DOHH2 (cell line): ENCODE data around the gene SLFN5.

Source experiments
- H3F3A ChIP-seq: fragments of 200-600 bp; sonication (generic), shearing (Covaris generic); 2 replicates; pipeline ENCODE4 v1.6.0; 2016; ENCODE audit warnings: antibody characterized with exemption, mild to moderate bottlenecking; ENCODE audit not compliant: control insufficient read depth, insufficient read depth
- H3K27ac ChIP-seq: fragments of 200-600 bp; sonication (generic); 2 replicates; pipeline ENCODE4 v1.5.1; 2014; ENCODE audit warnings: low read depth, mild to moderate bottlenecking, low read length, moderate library complexity
- H3K27me3 ChIP-seq: fragments of 200-600 bp; sonication (generic); 2 replicates; pipeline ENCODE4 v1.6.1; 2014; ENCODE audit warnings: mild to moderate bottlenecking, low read length, mixed read lengths; ENCODE audit not compliant: control insufficient read depth
- H3K36me3 ChIP-seq: fragments of 200-600 bp; sonication (generic); 2 replicates; pipeline ENCODE4 v1.6.1; 2014; ENCODE audit warnings: mild to moderate bottlenecking, low read length, moderate library complexity, mixed read lengths; ENCODE audit not compliant: control insufficient read depth
- H3K4me1 ChIP-seq: fragments of 200-600 bp; sonication (generic); 2 replicates; pipeline ENCODE4 v1.6.1; 2014; ENCODE audit warnings: mild to moderate bottlenecking, low read length, mixed read lengths; ENCODE audit not compliant: control insufficient read depth
- H3K4me2 ChIP-seq: fragments of 200-600 bp; sonication (generic); 2 replicates; pipeline ENCODE4 v1.6.0; 2014; ENCODE audit warnings: mild to moderate bottlenecking, low read length, moderate library complexity
- H3K4me3 ChIP-seq: fragments of 200-600 bp; sonication (generic); 2 replicates; pipeline ENCODE4 v1.5.1; 2014; ENCODE audit warnings: mild to moderate bottlenecking, low read length, mixed read lengths
- H3K79me2 ChIP-seq: fragments of 200-600 bp; sonication (generic); 2 replicates; pipeline ENCODE4 v1.6.1; 2014; ENCODE audit warnings: mild to moderate bottlenecking, low read length, mixed read lengths; ENCODE audit not compliant: control insufficient read depth
- H3K9me2 ChIP-seq: fragments of 200-600 bp; sonication (generic); replicated peaks from 2 replicates; pipeline ENCODE4 v1.6.1; 2014; ENCODE audit warnings: mild to moderate bottlenecking, low read length, mixed read lengths; ENCODE audit not compliant: control insufficient read depth
- H3K9me3 ChIP-seq: fragments of 200-600 bp; sonication (generic); 2 replicates; pipeline ENCODE4 v1.6.1; 2014; ENCODE audit warnings: antibody characterized with exemption, low read length, mixed read lengths; ENCODE audit not compliant: control insufficient read depth, insufficient read depth
- H4K20me1 ChIP-seq: fragments of 200-600 bp; sonication (generic); 2 replicates; pipeline ENCODE4 v1.6.0; 2014; ENCODE audit warnings: low read depth, mild to moderate bottlenecking, antibody characterized with exemption, low read length, moderate library complexity; ENCODE audit not compliant: control insufficient read depth, insufficient read depth
- EZH2phosphoT487 ChIP-seq: fragments of 200-600 bp; sonication (generic); IDR thresholded peaks from 2 replicates; pipeline ENCODE4 v1.6.1; 2017; ENCODE audit warnings: borderline replicate concordance, mild to moderate bottlenecking, antibody characterized with exemption, low read length, moderate library complexity, mixed read lengths
- TF ChIP-seq, protein P1 (sequence below): fragments of 200-600 bp; sonication (generic); IDR thresholded peaks from one replicate; pipeline ENCODE4 v1.5.1; 2014; ENCODE audit warnings: antibody characterized with exemption, mild to moderate bottlenecking, low read depth, low read length; ENCODE audit not compliant: poor library complexity, severe bottlenecking

Gene SLFN5

GRCh38 chr17:35312346-35312745 lies 69.5 kb downstream of the SLFN5 start:
- H3K4me3 ChIP-seq = no peak overlapping the region
- H4K20me1 ChIP-seq = no peaks in the 10 kb centered on the region
- no peaks in the 10 kb centered on the region for H3K36me3 ChIP-seq
- H3K9me2 ChIP-seq = no peaks in the 10 kb centered on the region
- H3F3A ChIP-seq = no peaks in the 10 kb centered on the region
- peaks cover 4% of the 10 kb centered on the region for H3K4me1 ChIP-seq
- H3K79me2 ChIP-seq = no peaks in the 10 kb centered on the region
- H3K27me3 ChIP-seq = peaks cover 2% of the 10 kb centered on the region; the same call in 1 of the 2 replicates
- H3K27ac ChIP-seq = no peak overlapping the region
- TF ChIP-seq, protein P1, sequence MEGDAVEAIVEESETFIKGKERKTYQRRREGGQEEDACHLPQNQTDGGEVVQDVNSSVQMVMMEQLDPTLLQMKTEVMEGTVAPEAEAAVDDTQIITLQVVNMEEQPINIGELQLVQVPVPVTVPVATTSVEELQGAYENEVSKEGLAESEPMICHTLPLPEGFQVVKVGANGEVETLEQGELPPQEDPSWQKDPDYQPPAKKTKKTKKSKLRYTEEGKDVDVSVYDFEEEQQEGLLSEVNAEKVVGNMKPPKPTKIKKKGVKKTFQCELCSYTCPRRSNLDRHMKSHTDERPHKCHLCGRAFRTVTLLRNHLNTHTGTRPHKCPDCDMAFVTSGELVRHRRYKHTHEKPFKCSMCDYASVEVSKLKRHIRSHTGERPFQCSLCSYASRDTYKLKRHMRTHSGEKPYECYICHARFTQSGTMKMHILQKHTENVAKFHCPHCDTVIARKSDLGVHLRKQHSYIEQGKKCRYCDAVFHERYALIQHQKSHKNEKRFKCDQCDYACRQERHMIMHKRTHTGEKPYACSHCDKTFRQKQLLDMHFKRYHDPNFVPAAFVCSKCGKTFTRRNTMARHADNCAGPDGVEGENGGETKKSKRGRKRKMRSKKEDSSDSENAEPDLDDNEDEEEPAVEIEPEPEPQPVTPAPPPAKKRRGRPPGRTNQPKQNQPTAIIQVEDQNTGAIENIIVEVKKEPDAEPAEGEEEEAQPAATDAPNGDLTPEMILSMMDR = no peak
- no peak for TF ChIP-seq EZH2phosphoT487
- H3K4me2 ChIP-seq = no peak overlapping the region
- H3K9me3 ChIP-seq = no peaks in the 10 kb centered on the region

DNA sequence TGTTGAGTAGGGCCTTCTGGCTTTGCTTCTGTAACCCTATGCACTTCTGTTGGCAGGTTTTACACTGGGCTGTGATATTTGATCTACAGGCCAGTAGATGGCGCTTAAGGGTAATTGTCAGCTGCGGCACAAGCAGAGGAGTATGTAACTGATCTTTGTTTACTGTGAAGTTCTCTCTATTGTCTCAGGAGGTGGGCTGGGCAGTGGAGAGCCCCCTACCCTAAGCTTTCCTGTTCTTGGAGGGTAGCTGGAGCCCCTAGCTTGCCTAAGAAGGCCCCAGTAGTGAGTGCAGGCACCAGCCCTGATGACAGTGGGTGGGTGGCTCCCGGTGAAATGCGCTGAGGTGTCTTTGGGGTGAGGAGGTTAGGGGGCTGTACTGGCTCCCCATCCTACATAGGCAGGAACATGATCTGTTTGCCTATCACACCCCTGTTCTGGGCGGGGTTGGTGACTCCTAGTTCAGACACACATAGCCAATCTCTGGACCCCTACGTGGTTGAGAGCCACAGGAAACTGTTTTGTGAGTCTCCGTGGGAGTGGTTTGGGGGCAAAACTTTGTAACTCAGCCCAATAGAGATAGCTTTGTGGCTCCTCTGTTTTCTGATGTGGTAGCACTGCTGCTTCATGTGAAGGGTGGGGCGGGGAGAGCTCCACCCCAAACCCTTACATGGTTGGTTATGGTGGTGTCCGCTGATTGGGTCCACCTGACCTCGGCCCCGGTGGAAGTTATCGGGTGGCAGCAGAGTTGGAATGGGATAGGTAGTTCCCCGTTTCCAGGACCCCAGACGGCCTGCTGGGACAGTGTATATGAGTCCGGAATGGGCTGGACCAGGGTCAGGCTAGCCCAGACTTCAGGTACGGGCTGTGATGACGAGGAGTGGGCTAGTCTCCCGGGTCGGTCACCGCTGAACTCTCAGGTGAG lies 70.2 kb downstream of the SLFN5 start:
- Histone ChIP-seq H3K27ac (no peak overlapping the region), H3K4me3 (no peak overlapping the region), H3K9me3 (no peaks in the 10 kb centered on the region), H3K9me2 (no peaks in the 10 kb centered on the region), H3K36me3 (no peaks in the 10 kb centered on the region), H3F3A (no peaks in the 10 kb centered on the region), H4K20me1 (no peaks in the 10 kb centered on the region), H3K79me2 (no peaks in the 10 kb centered on the region), H3K4me2 (peak overlapping the region; percentile 22; the same call in 1 of the 2 replicates), H3K4me1 (peaks cover 4% of the 10 kb centered on the region), H3K27me3 (peaks cover 2% of the 10 kb centered on the region; the same call in 1 of the 2 replicates)
- TF ChIP-seq, protein P1 = peak; percentile 79
- TF ChIP-seq EZH2phosphoT487 = no peak

DNA sequence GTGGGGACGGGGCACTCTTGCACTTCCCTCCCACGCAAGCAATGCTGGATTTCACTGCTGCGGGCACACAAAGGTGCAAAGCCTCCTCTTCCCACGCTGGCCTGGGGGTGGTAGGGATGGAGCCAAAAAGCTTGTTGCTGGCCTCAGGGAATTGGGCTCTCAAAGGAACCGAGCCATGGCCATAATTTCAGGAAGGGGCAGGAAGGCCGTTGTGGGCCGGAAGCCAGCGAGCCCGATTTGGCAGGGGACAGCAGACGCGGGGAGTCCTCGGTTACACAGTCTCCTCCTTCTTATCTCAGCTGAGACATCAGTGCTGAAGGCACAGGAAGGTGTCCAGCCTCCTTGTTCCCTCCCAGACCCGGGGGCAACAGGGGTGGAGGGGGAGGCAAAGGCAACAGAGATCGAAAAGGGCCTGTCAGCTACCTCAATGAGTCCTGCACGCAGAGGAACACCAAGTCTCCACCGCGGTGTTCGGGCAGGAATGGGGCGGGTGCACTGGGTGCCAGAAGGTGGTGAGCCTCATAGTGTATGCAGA lies 71.1 kb downstream of the SLFN5 start:
- H3K4me2 ChIP-seq = no peak overlapping the region
- no peaks in the 10 kb centered on the region for H3K9me2 ChIP-seq
- no peak overlapping the region for H3K4me3 ChIP-seq
- peaks cover 4% of the 10 kb centered on the region for H3K4me1 ChIP-seq
- no peak overlapping the region for H3K27ac ChIP-seq
- TF ChIP-seq, protein P1 = no peak
- no peak for TF ChIP-seq EZH2phosphoT487
- H3K79me2 ChIP-seq = no peaks in the 10 kb centered on the region
- H3K9me3 ChIP-seq = no peaks in the 10 kb centered on the region
- no peaks in the 10 kb centered on the region for H4K20me1 ChIP-seq
- peaks cover 5% of the 10 kb centered on the region; the same call in 1 of the 2 replicates for H3K27me3 ChIP-seq
- no peaks in the 10 kb centered on the region for H3K36me3 ChIP-seq
- H3F3A ChIP-seq = no peaks in the 10 kb centered on the region
